ENCODE measurements around the gene KIAA1549. TPM values are rescaled to one million over a fixed set of nuclear protein-coding genes. Genes with fewer than 3 reads are reported as not detected.

KIAA1549 gene
- total RNA-seq, 1 experiment from 2014 or later, result 18.7 TPM

DNA sequence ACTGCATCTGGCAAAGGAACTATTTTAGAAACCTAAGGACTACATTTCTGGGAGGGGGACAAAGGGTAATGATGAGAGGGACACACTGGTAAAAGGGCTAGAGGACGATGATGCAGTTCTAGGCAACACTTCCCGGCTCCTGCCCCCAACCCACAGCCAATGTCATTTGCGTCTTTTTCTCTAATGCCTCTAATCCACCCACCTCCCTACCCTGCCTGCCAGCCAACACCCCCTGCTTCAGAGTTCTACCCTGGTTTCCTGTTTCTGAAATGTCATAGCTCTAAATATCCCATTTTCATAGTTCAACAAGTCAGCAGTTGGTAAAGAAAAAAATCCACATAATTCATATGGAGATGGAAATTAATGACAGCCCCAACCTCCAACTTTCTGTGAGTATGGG is 79.0 kb downstream of the KIAA1549 start:
- CTCF ChIA-PET, result no interaction called here
- POLR2A ChIA-PET, result no interaction called here
- no peaks in the 10 kb centered on the region for H3K27me3 Mint-ChIP-seq (ENCODE audit: low read depth)
- ATAC-seq (no peak), DNase-seq (ENCODE audit: low spot score) (no peak)
- H3K27ac Mint-ChIP-seq, result no peak overlapping the region
- TF ChIP-seq, protein P1, sequence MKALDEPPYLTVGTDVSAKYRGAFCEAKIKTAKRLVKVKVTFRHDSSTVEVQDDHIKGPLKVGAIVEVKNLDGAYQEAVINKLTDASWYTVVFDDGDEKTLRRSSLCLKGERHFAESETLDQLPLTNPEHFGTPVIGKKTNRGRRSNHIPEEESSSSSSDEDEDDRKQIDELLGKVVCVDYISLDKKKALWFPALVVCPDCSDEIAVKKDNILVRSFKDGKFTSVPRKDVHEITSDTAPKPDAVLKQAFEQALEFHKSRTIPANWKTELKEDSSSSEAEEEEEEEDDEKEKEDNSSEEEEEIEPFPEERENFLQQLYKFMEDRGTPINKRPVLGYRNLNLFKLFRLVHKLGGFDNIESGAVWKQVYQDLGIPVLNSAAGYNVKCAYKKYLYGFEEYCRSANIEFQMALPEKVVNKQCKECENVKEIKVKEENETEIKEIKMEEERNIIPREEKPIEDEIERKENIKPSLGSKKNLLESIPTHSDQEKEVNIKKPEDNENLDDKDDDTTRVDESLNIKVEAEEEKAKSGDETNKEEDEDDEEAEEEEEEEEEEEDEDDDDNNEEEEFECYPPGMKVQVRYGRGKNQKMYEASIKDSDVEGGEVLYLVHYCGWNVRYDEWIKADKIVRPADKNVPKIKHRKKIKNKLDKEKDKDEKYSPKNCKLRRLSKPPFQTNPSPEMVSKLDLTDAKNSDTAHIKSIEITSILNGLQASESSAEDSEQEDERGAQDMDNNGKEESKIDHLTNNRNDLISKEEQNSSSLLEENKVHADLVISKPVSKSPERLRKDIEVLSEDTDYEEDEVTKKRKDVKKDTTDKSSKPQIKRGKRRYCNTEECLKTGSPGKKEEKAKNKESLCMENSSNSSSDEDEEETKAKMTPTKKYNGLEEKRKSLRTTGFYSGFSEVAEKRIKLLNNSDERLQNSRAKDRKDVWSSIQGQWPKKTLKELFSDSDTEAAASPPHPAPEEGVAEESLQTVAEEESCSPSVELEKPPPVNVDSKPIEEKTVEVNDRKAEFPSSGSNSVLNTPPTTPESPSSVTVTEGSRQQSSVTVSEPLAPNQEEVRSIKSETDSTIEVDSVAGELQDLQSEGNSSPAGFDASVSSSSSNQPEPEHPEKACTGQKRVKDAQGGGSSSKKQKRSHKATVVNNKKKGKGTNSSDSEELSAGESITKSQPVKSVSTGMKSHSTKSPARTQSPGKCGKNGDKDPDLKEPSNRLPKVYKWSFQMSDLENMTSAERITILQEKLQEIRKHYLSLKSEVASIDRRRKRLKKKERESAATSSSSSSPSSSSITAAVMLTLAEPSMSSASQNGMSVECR (CRISPR knock-in tag; IDR thresholded peaks at IDR 0.05; ENCODE audit: borderline replicate concordance), result no peak
- TF ChIP-seq JUN (CRISPR knock-in tag; IDR thresholded peaks at IDR 0.05), result no peak
- no peak for TF ChIP-seq ZNF671 (CRISPR knock-in tag; IDR thresholded peaks at IDR 0.05)
- TF ChIP-seq, protein P2, sequence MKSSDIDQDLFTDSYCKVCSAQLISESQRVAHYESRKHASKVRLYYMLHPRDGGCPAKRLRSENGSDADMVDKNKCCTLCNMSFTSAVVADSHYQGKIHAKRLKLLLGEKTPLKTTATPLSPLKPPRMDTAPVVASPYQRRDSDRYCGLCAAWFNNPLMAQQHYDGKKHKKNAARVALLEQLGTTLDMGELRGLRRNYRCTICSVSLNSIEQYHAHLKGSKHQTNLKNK (CRISPR knock-in tag; IDR thresholded peaks at IDR 0.05), result no peak
- H3K4me3 Mint-ChIP-seq, result no peak overlapping the region
- peaks cover 46% of the 10 kb centered on the region for H3K36me3 Mint-ChIP-seq
- no peaks in the 10 kb centered on the region for H3K9me3 Mint-ChIP-seq
- peaks cover 4% of the 10 kb centered on the region; the same call in 1 of the 2 replicates for H3K4me1 Mint-ChIP-seq

DNA sequence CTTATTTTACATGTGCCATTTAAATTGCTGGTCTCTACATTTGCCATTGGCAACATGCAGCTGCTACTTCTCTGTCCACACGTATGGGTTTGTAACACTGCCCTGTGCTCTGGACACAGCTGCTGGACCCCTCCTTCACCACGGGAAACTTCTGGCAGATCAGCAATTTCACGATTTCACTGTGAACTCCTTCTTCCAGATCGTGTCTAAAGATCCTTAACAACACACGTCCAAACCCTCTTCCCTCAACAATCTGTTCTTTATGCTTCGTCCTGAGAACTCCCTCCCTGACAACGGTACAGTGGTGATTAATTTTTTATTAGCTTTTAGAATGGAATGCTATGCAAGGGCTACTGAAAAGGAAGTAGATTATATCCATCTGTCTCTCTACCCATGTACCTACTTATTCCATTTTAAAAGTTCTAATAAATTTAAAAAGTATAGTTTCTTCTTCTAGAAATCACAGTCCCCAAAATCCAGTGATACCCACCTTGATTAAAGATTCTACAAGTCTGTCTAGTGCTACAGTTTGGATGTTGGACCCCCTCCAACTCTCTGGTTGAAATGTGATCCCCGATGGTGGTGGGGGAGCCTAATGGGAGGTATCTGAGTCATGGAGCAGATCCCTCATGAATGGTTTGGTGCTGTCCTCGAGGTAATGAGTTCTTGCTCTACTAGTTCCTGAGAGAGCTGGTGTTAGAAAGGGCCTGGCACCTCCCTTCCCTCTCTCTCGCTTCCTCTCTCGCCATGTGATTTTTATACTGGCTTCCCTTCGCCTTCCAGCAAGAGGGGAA is 81.0 kb downstream of the KIAA1549 start:
- CTCF ChIA-PET, result interaction anchor here (1.9 kb wide), 1 partner anchor 14 kb away, joined by 6 read pairs; no protein-coding TSS in a partner anchor
- POLR2A ChIA-PET, result interaction anchor here (0.6 kb wide), 1 partner anchor 37 kb away, joined by 3 read pairs; no protein-coding TSS in a partner anchor
- Mint-ChIP-seq H3K36me3 (peaks cover 50% of the 10 kb centered on the region), H3K27me3 (ENCODE audit: low read depth) (no peaks in the 10 kb centered on the region), H3K4me3 (no peak overlapping the region), H3K4me1 (peaks cover 4% of the 10 kb centered on the region; the same call in 1 of the 2 replicates), H3K9me3 (no peaks in the 10 kb centered on the region), H3K27ac (peak overlapping the region; percentile 20; the same call in 1 of the 2 replicates)
- no peak for ATAC-seq
- no peak for TF ChIP-seq ZNF263 (CRISPR knock-in tag; IDR thresholded peaks at IDR 0.05; ENCODE audit: low read depth)
- TF ChIP-seq PRRX2 (CRISPR knock-in tag; IDR thresholded peaks at IDR 0.05), result no peak
- TF ChIP-seq JUN (CRISPR knock-in tag; IDR thresholded peaks at IDR 0.05), result no peak
- no peak for TF ChIP-seq MYBL2 (CRISPR knock-in tag; IDR thresholded peaks at IDR 0.05)
- no peak for TF ChIP-seq ZBTB21 (CRISPR knock-in tag; IDR thresholded peaks at IDR 0.05; ENCODE audit: borderline replicate concordance)
- no peak for TF ChIP-seq ZNF416 (CRISPR knock-in tag; IDR thresholded peaks at IDR 0.05)
- TF ChIP-seq, protein P3, sequence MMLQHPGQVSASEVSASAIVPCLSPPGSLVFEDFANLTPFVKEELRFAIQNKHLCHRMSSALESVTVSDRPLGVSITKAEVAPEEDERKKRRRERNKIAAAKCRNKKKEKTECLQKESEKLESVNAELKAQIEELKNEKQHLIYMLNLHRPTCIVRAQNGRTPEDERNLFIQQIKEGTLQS (CRISPR knock-in tag; conservative IDR thresholded peaks at IDR 0.05), result no peak
- no peak for TF ChIP-seq TEAD1 (CRISPR knock-in tag; IDR thresholded peaks at IDR 0.05)
- TF ChIP-seq KAT7 (CRISPR knock-in tag; IDR thresholded peaks at IDR 0.05; ENCODE audit: borderline replicate concordance), result no peak
- no peak for DNase-seq (ENCODE audit: low spot score)

DNA sequence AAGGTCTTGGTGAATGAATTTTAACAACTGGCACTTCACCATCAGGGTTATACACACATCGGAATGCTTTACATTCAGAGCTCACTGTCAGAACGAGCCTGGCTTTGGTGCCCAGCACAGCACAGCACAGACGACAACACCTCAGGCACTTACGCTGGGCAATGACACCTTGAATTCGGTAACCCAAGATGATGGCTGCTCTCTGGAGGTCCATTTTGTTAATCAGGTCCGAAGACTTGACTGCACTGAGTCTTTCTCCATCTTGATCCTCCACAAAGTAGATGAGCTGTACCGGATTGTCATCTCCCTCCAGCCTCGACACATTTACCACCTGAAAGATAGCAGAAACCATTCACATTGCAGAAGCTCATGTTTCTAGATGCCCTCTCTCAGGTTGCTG is 82.4 kb downstream of the KIAA1549 start:
- TF ChIP-seq, protein P4, sequence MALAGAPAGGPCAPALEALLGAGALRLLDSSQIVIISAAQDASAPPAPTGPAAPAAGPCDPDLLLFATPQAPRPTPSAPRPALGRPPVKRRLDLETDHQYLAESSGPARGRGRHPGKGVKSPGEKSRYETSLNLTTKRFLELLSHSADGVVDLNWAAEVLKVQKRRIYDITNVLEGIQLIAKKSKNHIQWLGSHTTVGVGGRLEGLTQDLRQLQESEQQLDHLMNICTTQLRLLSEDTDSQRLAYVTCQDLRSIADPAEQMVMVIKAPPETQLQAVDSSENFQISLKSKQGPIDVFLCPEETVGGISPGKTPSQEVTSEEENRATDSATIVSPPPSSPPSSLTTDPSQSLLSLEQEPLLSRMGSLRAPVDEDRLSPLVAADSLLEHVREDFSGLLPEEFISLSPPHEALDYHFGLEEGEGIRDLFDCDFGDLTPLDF (CRISPR knock-in tag; IDR thresholded peaks at IDR 0.05), result no peak
- TF ChIP-seq SOX15 (CRISPR knock-in tag; IDR thresholded peaks at IDR 0.05), result no peak
- TF ChIP-seq OVOL2 (CRISPR knock-in tag; IDR thresholded peaks at IDR 0.05; ENCODE audit: borderline replicate concordance), result no peak
- no peak overlapping the region for H3K4me3 Mint-ChIP-seq
- no peak for DNase-seq (ENCODE audit: low spot score)
- peaks cover 57% of the 10 kb centered on the region for H3K36me3 Mint-ChIP-seq
- ChIA-PET CTCF (interaction anchor here (0.5 to 1.9 kb wide), 3 partner anchors 13 to 181 kb away, joined by 3 to 6 read pairs (median 3); no protein-coding TSS in a partner anchor), POLR2A (interaction anchor here (1.0 kb wide), 1 partner anchor 12 kb away, joined by 3 read pairs; no protein-coding TSS in a partner anchor)
- no peak for ATAC-seq
- no peak overlapping the region for H3K27ac Mint-ChIP-seq
- peaks cover 4% of the 10 kb centered on the region; the same call in 1 of the 2 replicates for H3K4me1 Mint-ChIP-seq
- no peaks in the 10 kb centered on the region for H3K9me3 Mint-ChIP-seq
- no peaks in the 10 kb centered on the region for H3K27me3 Mint-ChIP-seq (ENCODE audit: low read depth)

All from WTC11 (cell line).